ENCODE results near the gene DTHD1. TPM values are rescaled to one million over a fixed set of nuclear protein-coding genes. Genes with fewer than 3 reads are reported as not detected.

The DTHD1 gene
- polyA plus RNA-seq, 3 donors, result not detected

- H3K27ac Mint-ChIP-seq, result no peak overlapping the region
- H3K9me3 ChIP-seq (replicated peaks in 1 of 2; ENCODE audit: control insufficient read depth in 1 of 2, insufficient read depth in 1 of 2, low read length in 2 of 2), result no peaks in the 10 kb centered on the region
- no peaks in the 10 kb centered on the region for H3K9me3 Mint-ChIP-seq
- no CpG with 5 or more reads among the region's 2 CpGs for WGBS (ENCODE audit: insufficient coverage)
- no peak for DNase-seq
- peaks cover 3 to 4% of the 10 kb centered on the region in 2 donors for H3K4me1 ChIP-seq (ENCODE audit: control insufficient read depth in 1 of 2, insufficient read depth in 2 of 2, low read length in 2 of 2)
- H3K9ac ChIP-seq (ENCODE audit: insufficient read depth, low read length, poor library complexity, severe bottlenecking), result no peak overlapping the region
- peaks cover 4% of the 10 kb centered on the region for H3K4me1 Mint-ChIP-seq
- H3K36me3 ChIP-seq (replicated peaks in 1 of 2; ENCODE audit: control insufficient read depth in 1 of 2, insufficient read depth in 2 of 2, low read length in 2 of 2), result no peaks in the 10 kb centered on the region
- H3K36me3 Mint-ChIP-seq, result no peaks in the 10 kb centered on the region
- no peak overlapping the region for H3K27ac ChIP-seq (ENCODE audit: low read depth in 1 of 2, low read length in 2 of 2)
- peaks cover 0 to 2% (median 0%) of the 10 kb centered on the region in 3 donors for H3K27me3 Mint-ChIP-seq (ENCODE audit: low read depth in 3 of 3)
- no peaks in the 10 kb centered on the region for H3K27me3 ChIP-seq (ENCODE audit: control insufficient read depth in 2 of 2, insufficient read depth in 2 of 2, low read length in 2 of 2)
- no peak overlapping the region for H3K4me3 ChIP-seq (replicated peaks in 1 of 3; ENCODE audit: low read depth in 2 of 3, low read length in 3 of 3)
- intact Hi-C loops (cut with micrococcal nuclease), result no loop called here
- H3K79me2 ChIP-seq (ENCODE audit: insufficient read depth, low read length), result no peaks in the 10 kb centered on the region
- no peaks in the 10 kb centered on the region for H4K20me1 ChIP-seq (ENCODE audit: insufficient read depth, low read length)
- H2AFZ ChIP-seq (ENCODE audit: insufficient read depth, low read depth, low read length, poor library complexity, severe bottlenecking), result no peak overlapping the region
- no peak overlapping the region for H3K4me2 ChIP-seq (replicated peaks; ENCODE audit: extremely low read depth, low read length, poor library complexity, severe bottlenecking)
- H3K4me3 Mint-ChIP-seq, result no peak overlapping the region
- no peak for TF ChIP-seq CTCF (IDR thresholded peaks at IDR 0.05)
Measured at GRCh38 chr4:36391411-36391810, 110.0 kb downstream of the DTHD1 start.

DNA sequence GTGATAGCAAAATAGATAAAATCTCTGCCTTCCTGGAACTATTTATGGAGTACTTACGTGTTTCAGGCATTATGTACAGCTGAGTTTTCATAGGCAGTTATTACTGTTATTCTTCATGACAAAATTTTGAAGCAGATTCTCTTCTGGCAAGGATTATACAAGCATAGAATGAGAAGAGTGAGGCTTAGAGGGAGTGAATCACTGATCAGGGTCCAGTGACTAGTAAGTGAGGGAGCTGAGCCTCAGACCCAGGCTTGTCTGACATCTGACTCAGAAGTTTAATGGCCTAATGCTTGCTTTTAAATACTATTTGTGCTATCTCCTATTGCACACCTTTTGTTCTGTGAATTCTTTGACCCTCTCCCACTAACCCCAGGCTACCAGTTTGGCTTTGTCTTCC lies 110.6 kb downstream of the DTHD1 start:
- Mint-ChIP-seq H3K4me3 (no peak overlapping the region), H3K27me3 (ENCODE audit: low read depth in 3 of 3) (peaks cover 0 to 2% (median 0%) of the 10 kb centered on the region in 3 donors), H3K36me3 (no peaks in the 10 kb centered on the region), H3K4me1 (no peaks in the 10 kb centered on the region), H3K9me3 (no peaks in the 10 kb centered on the region), H3K27ac (no peak overlapping the region)
- H3K79me2 ChIP-seq (ENCODE audit: insufficient read depth, low read length), result no peaks in the 10 kb centered on the region
- no peak overlapping the region for H3K4me2 ChIP-seq (replicated peaks; ENCODE audit: extremely low read depth, low read length, poor library complexity, severe bottlenecking)
- no peak for DNase-seq
- no peak for TF ChIP-seq CTCF (IDR thresholded peaks at IDR 0.05)
- no peak overlapping the region for H2AFZ ChIP-seq (ENCODE audit: insufficient read depth, low read depth, low read length, poor library complexity, severe bottlenecking)
- H3K27ac ChIP-seq (ENCODE audit: low read depth in 1 of 2, low read length in 2 of 2), result no peak overlapping the region
- intact Hi-C loops (cut with micrococcal nuclease), result no loop called here
- H3K4me3 ChIP-seq (replicated peaks in 1 of 3; ENCODE audit: low read depth in 2 of 3, low read length in 3 of 3), result no peak overlapping the region
- WGBS (ENCODE audit: insufficient coverage), result 100% methylated on average over 1 of the region's 1 CpG
- no peak overlapping the region for H3K9ac ChIP-seq (ENCODE audit: insufficient read depth, low read length, poor library complexity, severe bottlenecking)
- no peaks in the 10 kb centered on the region for H3K27me3 ChIP-seq (ENCODE audit: control insufficient read depth in 2 of 2, insufficient read depth in 2 of 2, low read length in 2 of 2)
- H3K4me1 ChIP-seq (ENCODE audit: control insufficient read depth in 1 of 2, insufficient read depth in 2 of 2, low read length in 2 of 2), result no peaks in the 10 kb centered on the region
- no peaks in the 10 kb centered on the region for H4K20me1 ChIP-seq (ENCODE audit: insufficient read depth, low read length)
- no peaks in the 10 kb centered on the region for H3K36me3 ChIP-seq (replicated peaks in 1 of 2; ENCODE audit: control insufficient read depth in 1 of 2, insufficient read depth in 2 of 2, low read length in 2 of 2)
- no peaks in the 10 kb centered on the region for H3K9me3 ChIP-seq (replicated peaks in 1 of 2; ENCODE audit: control insufficient read depth in 1 of 2, insufficient read depth in 1 of 2, low read length in 2 of 2)
